GM12878 (cell line): ENCODE data around the gene CASQ1. TPM values are rescaled to one million over a fixed set of nuclear protein-coding genes. Genes with fewer than 3 reads are reported as not detected.

Source experiments
- ATAC-seq: fragments of 200-7000 bp; cut with Tn5 transposase; 3 replicates; pipeline ENCODE4 v1.9.1; 2020; ENCODE audit warnings: mild to moderate bottlenecking, moderate library complexity
- BruUV-seq: library from RNA; stranded (reverse); fragments of 400-500 nt; replicated peaks from 2 replicates; lab custom pipeline; 2021; lab: Mats Ljungman, UMichigan
- CTCF ChIA-PET: fragments of 300-600 bp; sonication (Branson Sonifier 250); formaldehyde crosslinking; extraction: SDS; loops from one replicate; lab custom pipeline; 2021; ENCODE audit warnings: inconsistent platforms; lab: Yijun Ruan, JAX
- POLR2A ChIA-PET: fragments of 350-600 bp; formaldehyde crosslinking; extraction: SDS; loops from one replicate; lab custom pipeline; 2021; ENCODE audit warnings: inconsistent platforms; lab: Charles Lee
- RAD21 ChIA-PET: fragments of 300-600 bp; sonication (Branson Sonifier 250); formaldehyde crosslinking; loops from one replicate; lab custom pipeline; 2023; ENCODE audit warnings: antibody characterized with exemption; ENCODE audit not compliant: unreplicated experiment; lab: Charles Lee
- SMC1A ChIA-PET: fragments of 300-600 bp; sonication (Branson Sonifier 250); formaldehyde crosslinking; loops from one replicate; lab custom pipeline; 2023; ENCODE audit not compliant: unreplicated experiment, uncharacterized antibody; lab: Charles Lee
- DNase-seq: peaks from one replicate; pipeline ENCODE4 v3.0.0-alpha.2; 2011; ENCODE audit warnings: low read depth, low spot score
- FAIRE-seq: peaks from 3 replicates; lab custom pipeline; 2011; peaks lifted over from hg19 to GRCh38; lab: Jason Lieb, UNC
- H2AFZ ChIP-seq: 2 replicates; pipeline ENCODE4 v1.6.0; 2011; ENCODE audit warnings: low read depth, low read length, control low read depth; ENCODE audit not compliant: control insufficient read depth
- H3K27ac ChIP-seq: 2 replicates; pipeline ENCODE4 v1.5.1; 2011; ENCODE audit warnings: control low read depth; ENCODE audit not compliant: control insufficient read depth, insufficient read depth
- H3K27me3 ChIP-seq, 2 experiments: replicated peaks in 1 of 2; 2 replicates each; pipeline versions ENCODE4 v1.6.0 to v1.6.1; 2011; ENCODE audit warnings: low read length in 1 of 2; ENCODE audit not compliant: control insufficient read depth in 2 of 2, insufficient read depth in 2 of 2
- H3K36me3 ChIP-seq, 2 experiments: 2 replicates each; pipeline ENCODE4 v1.5.1; 2011; ENCODE audit warnings: low read length in 1 of 2; ENCODE audit not compliant: control insufficient read depth in 2 of 2, insufficient read depth in 2 of 2
- H3K4me1 ChIP-seq: 2 replicates; pipeline ENCODE4 v1.6.1; 2011; ENCODE audit warnings: mild to moderate bottlenecking, low read length, moderate library complexity, mixed read lengths; ENCODE audit not compliant: control insufficient read depth, insufficient read depth
- H3K4me2 ChIP-seq: 2 replicates; pipeline ENCODE4 v1.6.0; 2011; ENCODE audit warnings: control low read depth; ENCODE audit not compliant: control insufficient read depth, insufficient read depth
- H3K4me3 ChIP-seq: fragments of 200-600 bp; sonication (generic); 2 replicates; pipeline ENCODE4 v1.5.1; 2016
- H3K79me2 ChIP-seq: 2 replicates; pipeline ENCODE4 v1.6.0; 2011; ENCODE audit warnings: low read length; ENCODE audit not compliant: control insufficient read depth, insufficient read depth
- H3K9ac ChIP-seq: 2 replicates; pipeline ENCODE4 v1.8.0; 2011; ENCODE audit warnings: low read length, control low read depth, mixed read lengths; ENCODE audit not compliant: control insufficient read depth, insufficient read depth
- H3K9me3 ChIP-seq: replicated peaks from 3 replicates; pipeline ENCODE4 v1.5.1; 2011; ENCODE audit warnings: mild to moderate bottlenecking, low read length; ENCODE audit not compliant: control insufficient read depth, insufficient read depth
- H4K20me1 ChIP-seq: 2 replicates; pipeline ENCODE4 v1.6.0; 2011; ENCODE audit not compliant: control insufficient read depth, insufficient read depth
- BRCA1 ChIP-seq: IDR thresholded peaks from 2 replicates; pipeline ENCODE4 v1.6.1; 2011; ENCODE audit warnings: low read depth, low read length, improper control_type of control experiment
- EGR1 ChIP-seq, 2 experiments: IDR thresholded peaks; 1 replicate in 1 of 2; 2 replicates in 1 of 2; pipeline ENCODE4 v1.6.1; 2011 to 2012; ENCODE audit warnings: low read depth in 2 of 2, low read length in 2 of 2, borderline replicate concordance in 1 of 2, mild to moderate bottlenecking in 1 of 2, moderate library complexity in 1 of 2
- ETV6 ChIP-seq, 2 experiments: fragments of 450-650 bp in 1 of 2; IDR thresholded peaks in 1 of 2; conservative IDR thresholded peaks in 1 of 2; 2 replicates each; pipeline ENCODE4 v1.6.1; 2014; ENCODE audit warnings: antibody characterized with exemption in 1 of 2, borderline replicate concordance in 1 of 2, low read depth in 1 of 2, mild to moderate bottlenecking in 1 of 2, moderate library complexity in 1 of 2
- GABPA ChIP-seq: IDR thresholded peaks from 2 replicates; pipeline ENCODE4 v1.6.1; 2014; ENCODE audit warnings: antibody characterized with exemption, low read depth, mild to moderate bottlenecking, inconsistent platforms
- IKZF1 ChIP-seq: fragments of 450-650 bp; conservative IDR thresholded peaks from 2 replicates; pipeline ENCODE4 v1.6.1; 2017; ENCODE audit warnings: antibody characterized with exemption, mild to moderate bottlenecking
- IKZF2 ChIP-seq, 2 experiments: fragments of 450-650 bp; IDR thresholded peaks; 2 replicates each; pipeline ENCODE4 v1.6.1; 2017; ENCODE audit warnings: mild to moderate bottlenecking in 2 of 2, moderate library complexity in 2 of 2
- IRF4 ChIP-seq: IDR thresholded peaks from 2 replicates; pipeline ENCODE4 v1.6.1; 2011; ENCODE audit warnings: low read depth, low read length
- KDM1A ChIP-seq: fragments of 200-600 bp; sonication (generic); IDR thresholded peaks from 2 replicates; pipeline ENCODE4 v1.6.1; 2016; ENCODE audit warnings: borderline replicate concordance
- MYC ChIP-seq: IDR thresholded peaks from 2 replicates; pipeline ENCODE4 v1.6.1; 2011; ENCODE audit warnings: mild to moderate bottlenecking, low read length, moderate library complexity, inconsistent platforms; ENCODE audit not compliant: insufficient read depth, insufficient replicate concordance, insufficient read length, severe bottlenecking
- NR2C2 ChIP-seq: IDR thresholded peaks from 2 replicates; pipeline ENCODE4 v1.6.1; 2011; ENCODE audit warnings: borderline replicate concordance, low read depth; ENCODE audit not compliant: control insufficient read depth, insufficient read length
- PAX5 ChIP-seq: IDR thresholded peaks from 2 replicates; pipeline ENCODE4 v1.6.1; 2011; ENCODE audit warnings: low read depth, low read length, borderline replicate concordance
- RAD21 ChIP-seq: IDR thresholded peaks from 2 replicates; pipeline ENCODE4 v1.6.1; 2011; ENCODE audit warnings: mild to moderate bottlenecking, low read depth, low read length, moderate library complexity; ENCODE audit not compliant: insufficient read depth
- RELA ChIP-seq: fragments of 450-650 bp; IDR thresholded peaks from 2 replicates; pipeline ENCODE4 v1.8.0; 2014; ENCODE audit warnings: borderline replicate concordance; ENCODE audit not compliant: partially characterized antibody
- RFX5 ChIP-seq: IDR thresholded peaks from 2 replicates; pipeline ENCODE4 v1.6.1; 2011; ENCODE audit warnings: low read depth, low read length, improper control_type of control experiment
- SREBF1 ChIP-seq: IDR thresholded peaks from 2 replicates; pipeline ENCODE4 v1.6.1; 2012; ENCODE audit warnings: mild to moderate bottlenecking, low read length
- STAT1 ChIP-seq: fragments of 450-650 bp; conservative IDR thresholded peaks from 2 replicates; pipeline ENCODE4 v1.6.1; 2014; ENCODE audit warnings: antibody characterized with exemption, mild to moderate bottlenecking
- in situ Hi-C: fragments of 300-500 bp; cut with MboI; formaldehyde crosslinking; loops from 9 replicates; pipeline ENCODE4 v1.14.3; 2018; ENCODE audit warnings: mixed read lengths
- intact Hi-C: fragments of 100-400 bp; cut with micrococcal nuclease; formaldehyde crosslinking; loops from one replicate; pipeline ENCODE4 v1.14.2; 2022; ENCODE audit not compliant: unreplicated experiment
- polyA plus RNA-seq, 11 experiments: library from polyadenylated mRNA; depleted of rRNA in 4 of 11; unstranded in 6 of 11; stranded (reverse) in 5 of 11; fragments of >200 nt; fragmentation: Nextera tagmentation in 4 of 11; fragmentation: Illumina TruSeq in 1 of 11; extraction: Ambion mirVana in 4 of 11; extraction: Trizol in 1 of 11; gene quantifications; 1 replicate in 1 of 11; 2 replicates in 10 of 11; pipeline versions ENCODE4 v1.2.1 to v1.2.3, GENCODE V29; 2011 to 2016; ENCODE audit warnings: inconsistent platforms in 2 of 11, missing spikeins in 2 of 11, low read depth in 1 of 11
- total RNA-seq, 4 experiments: library from RNA; depleted of rRNA in 3 of 4; stranded (reverse); fragments of >200 nt in 3 of 4; fragmentation: Illumina TruSeq in 1 of 4; extraction: Trizol in 1 of 4; gene quantifications; 2 replicates each; pipeline versions ENCODE4 v1.2.1 to v1.2.3, GENCODE V29; 2013 to 2021
- TF ChIP-seq, protein P1 (sequence below): fragments of 450-650 bp; formaldehyde crosslinking; IDR thresholded peaks from 2 replicates; pipeline ENCODE4 v1.4.0; 2020; ENCODE audit warnings: mild to moderate bottlenecking, moderate library complexity
- TF ChIP-seq, protein P2 (sequence below): IDR thresholded peaks from 2 replicates; pipeline ENCODE4 v1.6.1; 2012; ENCODE audit warnings: low read depth, low read length, improper control_type of control experiment
- TF ChIP-seq, protein P3 (sequence below): IDR thresholded peaks from 2 replicates; pipeline ENCODE4 v1.6.1; 2012; ENCODE audit warnings: low read depth, low read length, improper control_type of control experiment

Gene CASQ1
- total and polyA plus RNA-seq, 10 of the 15 experiments (the other 5 are each of a cell fraction or from before 2014, with no cell fraction given): 0.10 to 0.77 (median 0.34) TPM

DNA sequence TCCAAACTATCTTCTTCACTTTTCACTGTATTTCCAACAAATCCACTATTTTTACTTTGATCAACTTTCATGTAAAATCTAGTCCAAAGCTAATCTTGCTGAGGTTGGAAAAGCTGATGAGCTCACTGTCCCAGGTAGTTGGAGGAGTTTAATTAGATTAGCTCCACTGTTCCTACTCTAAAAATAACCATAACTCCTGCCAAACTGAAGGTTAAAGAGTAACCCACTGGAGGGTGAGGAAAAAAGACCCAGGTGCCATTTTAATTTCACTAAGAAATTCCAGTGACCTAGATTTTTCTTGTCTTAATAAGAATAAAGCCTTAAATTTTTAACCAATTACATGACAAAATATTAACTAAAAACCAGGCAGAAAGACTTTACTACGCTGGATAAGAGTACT lies 56.7 kb downstream of the CASQ1 start (continued):
- TF ChIP-seq, protein P1, sequence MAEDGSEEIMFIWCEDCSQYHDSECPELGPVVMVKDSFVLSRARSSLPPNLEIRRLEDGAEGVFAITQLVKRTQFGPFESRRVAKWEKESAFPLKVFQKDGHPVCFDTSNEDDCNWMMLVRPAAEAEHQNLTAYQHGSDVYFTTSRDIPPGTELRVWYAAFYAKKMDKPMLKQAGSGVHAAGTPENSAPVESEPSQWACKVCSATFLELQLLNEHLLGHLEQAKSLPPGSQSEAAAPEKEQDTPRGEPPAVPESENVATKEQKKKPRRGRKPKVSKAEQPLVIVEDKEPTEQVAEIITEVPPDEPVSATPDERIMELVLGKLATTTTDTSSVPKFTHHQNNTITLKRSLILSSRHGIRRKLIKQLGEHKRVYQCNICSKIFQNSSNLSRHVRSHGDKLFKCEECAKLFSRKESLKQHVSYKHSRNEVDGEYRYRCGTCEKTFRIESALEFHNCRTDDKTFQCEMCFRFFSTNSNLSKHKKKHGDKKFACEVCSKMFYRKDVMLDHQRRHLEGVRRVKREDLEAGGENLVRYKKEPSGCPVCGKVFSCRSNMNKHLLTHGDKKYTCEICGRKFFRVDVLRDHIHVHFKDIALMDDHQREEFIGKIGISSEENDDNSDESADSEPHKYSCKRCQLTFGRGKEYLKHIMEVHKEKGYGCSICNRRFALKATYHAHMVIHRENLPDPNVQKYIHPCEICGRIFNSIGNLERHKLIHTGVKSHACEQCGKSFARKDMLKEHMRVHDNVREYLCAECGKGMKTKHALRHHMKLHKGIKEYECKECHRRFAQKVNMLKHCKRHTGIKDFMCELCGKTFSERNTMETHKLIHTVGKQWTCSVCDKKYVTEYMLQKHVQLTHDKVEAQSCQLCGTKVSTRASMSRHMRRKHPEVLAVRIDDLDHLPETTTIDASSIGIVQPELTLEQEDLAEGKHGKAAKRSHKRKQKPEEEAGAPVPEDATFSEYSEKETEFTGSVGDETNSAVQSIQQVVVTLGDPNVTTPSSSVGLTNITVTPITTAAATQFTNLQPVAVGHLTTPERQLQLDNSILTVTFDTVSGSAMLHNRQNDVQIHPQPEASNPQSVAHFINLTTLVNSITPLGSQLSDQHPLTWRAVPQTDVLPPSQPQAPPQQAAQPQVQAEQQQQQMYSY (CRISPR knock-in tag): no peak
- no peak for TF ChIP-seq MYC
- no peak for TF ChIP-seq PAX5
- no peak for TF ChIP-seq KDM1A
- no peak for TF ChIP-seq GABPA
- TF ChIP-seq, protein P2, sequence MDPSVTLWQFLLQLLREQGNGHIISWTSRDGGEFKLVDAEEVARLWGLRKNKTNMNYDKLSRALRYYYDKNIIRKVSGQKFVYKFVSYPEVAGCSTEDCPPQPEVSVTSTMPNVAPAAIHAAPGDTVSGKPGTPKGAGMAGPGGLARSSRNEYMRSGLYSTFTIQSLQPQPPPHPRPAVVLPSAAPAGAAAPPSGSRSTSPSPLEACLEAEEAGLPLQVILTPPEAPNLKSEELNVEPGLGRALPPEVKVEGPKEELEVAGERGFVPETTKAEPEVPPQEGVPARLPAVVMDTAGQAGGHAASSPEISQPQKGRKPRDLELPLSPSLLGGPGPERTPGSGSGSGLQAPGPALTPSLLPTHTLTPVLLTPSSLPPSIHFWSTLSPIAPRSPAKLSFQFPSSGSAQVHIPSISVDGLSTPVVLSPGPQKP: no peak

DNA sequence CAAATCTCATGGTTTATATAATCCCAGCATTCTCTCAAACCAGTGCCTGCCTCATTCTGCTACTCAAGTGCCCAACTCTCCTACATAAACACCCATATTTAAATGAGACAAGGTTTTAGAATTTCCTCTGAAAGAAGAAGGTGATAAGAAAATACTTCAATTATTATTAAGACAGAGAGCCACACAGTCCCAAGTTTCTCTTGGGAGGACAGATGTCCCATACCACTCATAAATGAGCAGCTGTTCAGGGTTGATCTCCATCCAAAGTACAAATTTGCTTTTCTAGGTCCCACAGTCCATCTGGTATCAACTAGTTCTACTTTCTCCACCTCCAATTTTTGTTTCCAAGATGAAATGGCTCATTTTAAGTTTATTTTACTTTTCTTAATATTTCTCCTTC lies 60.6 kb downstream of the CASQ1 start:
- Histone ChIP-seq H3K27ac (no peak overlapping the region), H3K4me3 (no peak overlapping the region), H3K9me3 (no peaks in the 10 kb centered on the region), H4K20me1 (no peaks in the 10 kb centered on the region), H3K4me1 (no peaks in the 10 kb centered on the region), H3K36me3 (no peaks in the 10 kb centered on the region; a peak in 1 of 4 replicates), H3K79me2 (peaks cover 1% of the 10 kb centered on the region), H3K27me3 (no peaks in the 10 kb centered on the region), H2AFZ (no peak overlapping the region), H3K4me2 (no peak overlapping the region), H3K9ac (no peak overlapping the region)
- no peak for DNase-seq
- intact Hi-C loops (loop anchor here (5.0 kb wide), 1 partner anchor 41 kb away; no protein-coding TSS in a partner anchor), in situ Hi-C loops (loop anchor here (5.0 kb wide), 2 partner anchors 54 to 154 kb away; partner anchors contain the start of gene IGSF8)
- BruUV-seq: TSS peak; percentile 11
- RAD21 ChIA-PET: interaction anchor here (1.6 to 6.0 kb wide), 17 partner anchors 10 to 165 kb away, joined by 5 to 128 read pairs (median 17); partner anchors contain the start of genes CASQ1, DCAF8, PEA15 and PEX19
- SMC1A ChIA-PET: interaction anchor here (1.3 to 9.5 kb wide), 16 partner anchors 9 to 165 kb away, joined by 3 to 123 read pairs (median 24); partner anchors contain the start of genes CASQ1, DCAF8, PEA15 and PEX19
- ATAC-seq: no peak
- CTCF ChIA-PET: interaction anchor here (1.0 to 10.6 kb wide), 23 partner anchors 10 to 165 kb away, joined by 3 to 273 read pairs (median 25); partner anchors contain the start of genes CASQ1, DCAF8, IGSF8 and PEA15
- POLR2A ChIA-PET: interaction anchor here (1.2 to 3.4 kb wide), 3 partner anchors 10 to 58 kb away, joined by 3 to 22 read pairs (median 6); partner anchors contain the start of gene DCAF8
- FAIRE-seq: no peak
- no peak for TF ChIP-seq IRF4
- TF ChIP-seq IKZF1: no peak
- TF ChIP-seq, protein P3, sequence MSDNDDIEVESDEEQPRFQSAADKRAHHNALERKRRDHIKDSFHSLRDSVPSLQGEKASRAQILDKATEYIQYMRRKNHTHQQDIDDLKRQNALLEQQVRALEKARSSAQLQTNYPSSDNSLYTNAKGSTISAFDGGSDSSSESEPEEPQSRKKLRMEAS: no peak
- no peak for TF ChIP-seq RELA
- TF ChIP-seq IKZF2 (IDR thresholded peaks at IDR 0.05): no peak
- no peak for TF ChIP-seq BRCA1
- TF ChIP-seq RAD21: no peak
- TF ChIP-seq RFX5: no peak
- no peak for TF ChIP-seq STAT1
- TF ChIP-seq NR2C2: no peak
- no peak for TF ChIP-seq EGR1 (IDR thresholded peaks at IDR 0.05; ENCODE audit: borderline replicate concordance in 1 of 2, low read depth in 2 of 2, low read length in 2 of 2)
- TF ChIP-seq SREBF1: no peak
- no peak for TF ChIP-seq ETV6 (conservative IDR thresholded peaks at IDR 0.05 in 1 of 2, IDR thresholded peaks at IDR 0.05 in 1 of 2; ENCODE audit: borderline replicate concordance in 1 of 2, low read depth in 1 of 2)
